Neutrophil (primary cell): Measurements from ENCODE around the gene PITPNB.

ENCODE experiments used
- H3K27ac ChIP-seq: fragments of 200-600 bp; sonication (generic); 2 replicates; pipeline ENCODE4 v1.5.1; 2016; ENCODE audit warnings: mild to moderate bottlenecking, moderate library complexity
- H3K27me3 ChIP-seq: fragments of 200-600 bp; sonication (generic); 2 replicates; pipeline ENCODE4 v1.6.0; 2016; ENCODE audit warnings: mild to moderate bottlenecking
- H3K36me3 ChIP-seq: fragments of 200-600 bp; sonication (generic); 2 replicates; pipeline ENCODE4 v1.5.1; 2017
- H3K4me1 ChIP-seq, 2 experiments: fragments of 200-600 bp in 1 of 2; sonication (generic) in 1 of 2; 1 replicate in 1 of 2; 2 replicates in 1 of 2; pipeline versions ENCODE4 v1.5.1 to v1.6.1; 2013 to 2016; ENCODE audit warnings: low read depth in 1 of 2, low read length in 1 of 2, mild to moderate bottlenecking in 1 of 2, moderate library complexity in 1 of 2; ENCODE audit not compliant: control insufficient read depth in 1 of 2, insufficient read depth in 1 of 2
- H3K4me3 ChIP-seq, 2 experiments: fragments of 200-600 bp in 1 of 2; sonication (generic) in 1 of 2; 1 replicate in 1 of 2; 2 replicates in 1 of 2; pipeline ENCODE4 v1.5.1; 2013 to 2016; ENCODE audit warnings: low read depth in 1 of 2, low read length in 1 of 2, mild to moderate bottlenecking in 1 of 2, moderate library complexity in 1 of 2
- H3K9me3 ChIP-seq: fragments of 200-600 bp; sonication (generic); 2 replicates; pipeline ENCODE4 v1.5.1; 2016
- TF ChIP-seq, protein P1 (sequence below): fragments of 200-600 bp; sonication (generic); IDR thresholded peaks from 2 replicates; pipeline ENCODE4 v1.5.1; 2016; ENCODE audit warnings: antibody characterized with exemption

Gene PITPNB

DNA sequence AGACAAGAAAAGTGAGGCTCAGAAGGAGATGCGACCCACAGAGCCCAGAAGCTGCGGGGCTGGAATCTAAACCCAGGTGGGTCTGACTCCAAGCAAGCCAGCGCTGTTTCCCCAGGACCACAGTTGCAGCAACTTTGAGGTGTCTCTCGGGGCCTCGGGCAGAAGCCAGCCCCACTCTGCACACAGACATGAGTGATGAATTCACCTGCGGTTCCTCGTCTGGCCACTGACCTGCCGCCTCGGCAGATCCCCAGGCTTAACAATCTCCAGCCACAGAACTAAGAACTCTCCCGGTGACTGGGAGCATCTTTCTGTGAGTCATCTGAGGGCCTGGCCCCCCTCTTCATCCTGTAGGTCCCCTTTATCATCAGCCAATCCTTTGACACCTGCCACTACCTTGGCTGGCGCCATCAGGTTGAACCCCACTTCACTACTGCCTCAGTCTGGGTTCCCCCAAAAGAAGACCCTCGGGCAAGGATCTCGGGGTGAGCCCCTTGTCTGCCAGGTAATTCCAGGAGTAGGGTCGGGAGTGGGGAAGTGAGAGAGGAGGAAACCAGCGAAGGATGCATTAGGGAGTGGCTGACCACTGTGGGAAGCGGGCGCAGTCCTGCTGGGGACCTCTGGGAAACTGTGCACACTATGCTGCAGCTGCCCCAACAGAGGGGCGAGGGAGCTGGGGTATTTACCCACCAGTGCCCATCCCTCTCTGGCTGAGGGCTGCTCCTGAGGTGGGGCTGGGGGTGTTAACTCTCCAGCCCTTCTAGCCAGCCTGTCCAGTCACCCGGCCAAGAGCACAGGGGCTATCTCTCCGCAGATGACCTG is 84.5 kb downstream of the PITPNB start:
- Histone ChIP-seq H3K27ac (no peak overlapping the region), H3K36me3 (no peaks in the 10 kb centered on the region), H3K4me3 (no peak overlapping the region), H3K27me3 (no peaks in the 10 kb centered on the region), H3K4me1 (no peaks in the 10 kb centered on the region), H3K9me3 (no peaks in the 10 kb centered on the region)
- TF ChIP-seq, protein P1, sequence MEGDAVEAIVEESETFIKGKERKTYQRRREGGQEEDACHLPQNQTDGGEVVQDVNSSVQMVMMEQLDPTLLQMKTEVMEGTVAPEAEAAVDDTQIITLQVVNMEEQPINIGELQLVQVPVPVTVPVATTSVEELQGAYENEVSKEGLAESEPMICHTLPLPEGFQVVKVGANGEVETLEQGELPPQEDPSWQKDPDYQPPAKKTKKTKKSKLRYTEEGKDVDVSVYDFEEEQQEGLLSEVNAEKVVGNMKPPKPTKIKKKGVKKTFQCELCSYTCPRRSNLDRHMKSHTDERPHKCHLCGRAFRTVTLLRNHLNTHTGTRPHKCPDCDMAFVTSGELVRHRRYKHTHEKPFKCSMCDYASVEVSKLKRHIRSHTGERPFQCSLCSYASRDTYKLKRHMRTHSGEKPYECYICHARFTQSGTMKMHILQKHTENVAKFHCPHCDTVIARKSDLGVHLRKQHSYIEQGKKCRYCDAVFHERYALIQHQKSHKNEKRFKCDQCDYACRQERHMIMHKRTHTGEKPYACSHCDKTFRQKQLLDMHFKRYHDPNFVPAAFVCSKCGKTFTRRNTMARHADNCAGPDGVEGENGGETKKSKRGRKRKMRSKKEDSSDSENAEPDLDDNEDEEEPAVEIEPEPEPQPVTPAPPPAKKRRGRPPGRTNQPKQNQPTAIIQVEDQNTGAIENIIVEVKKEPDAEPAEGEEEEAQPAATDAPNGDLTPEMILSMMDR = no peak

DNA sequence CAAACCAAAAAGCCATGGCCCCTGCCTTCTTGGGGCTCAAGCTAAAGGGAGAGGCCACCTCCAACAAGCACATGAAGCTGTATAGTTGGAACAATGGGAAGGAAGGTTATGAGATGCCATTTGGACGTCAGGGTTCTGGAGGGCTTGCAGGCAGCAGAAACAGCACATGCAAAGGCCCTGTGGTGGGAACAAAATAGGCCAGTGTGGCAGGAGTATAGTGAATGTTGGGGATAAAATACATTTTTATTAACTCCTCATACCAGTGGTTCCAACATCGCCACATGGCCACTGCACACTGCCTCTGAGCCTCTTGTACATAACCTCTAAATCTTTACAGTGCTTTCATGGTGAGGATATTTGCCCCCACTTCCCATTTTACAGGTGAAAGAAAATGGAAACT is 85.3 kb downstream of the PITPNB start:
- Histone ChIP-seq H3K4me3 (no peak overlapping the region), H3K9me3 (no peaks in the 10 kb centered on the region), H3K36me3 (no peaks in the 10 kb centered on the region), H3K27me3 (no peaks in the 10 kb centered on the region), H3K4me1 (no peaks in the 10 kb centered on the region), H3K27ac (no peak overlapping the region)
- TF ChIP-seq, protein P1 = no peak

DNA sequence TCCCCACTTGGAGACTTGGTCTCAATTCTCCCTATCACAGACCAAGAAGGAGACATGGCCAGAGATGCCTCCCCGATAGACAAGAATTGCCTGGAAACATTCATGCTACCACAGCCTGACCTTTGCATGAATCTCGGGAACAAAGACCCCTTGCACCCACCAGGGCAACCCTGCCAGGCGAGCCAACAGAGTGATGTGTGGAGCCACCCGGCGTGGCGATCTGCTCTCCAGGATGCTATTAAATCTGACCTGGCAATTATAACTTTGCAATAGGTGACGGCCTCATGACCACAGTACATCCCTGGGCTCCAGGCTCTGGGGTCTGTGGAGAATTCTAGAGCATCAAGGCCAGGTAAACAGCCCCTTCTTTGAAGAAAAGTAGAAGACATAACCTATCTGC is 86.5 kb downstream of the PITPNB start:
- no peaks in the 10 kb centered on the region for H3K9me3 ChIP-seq
- TF ChIP-seq, protein P1 = no peak

DNA sequence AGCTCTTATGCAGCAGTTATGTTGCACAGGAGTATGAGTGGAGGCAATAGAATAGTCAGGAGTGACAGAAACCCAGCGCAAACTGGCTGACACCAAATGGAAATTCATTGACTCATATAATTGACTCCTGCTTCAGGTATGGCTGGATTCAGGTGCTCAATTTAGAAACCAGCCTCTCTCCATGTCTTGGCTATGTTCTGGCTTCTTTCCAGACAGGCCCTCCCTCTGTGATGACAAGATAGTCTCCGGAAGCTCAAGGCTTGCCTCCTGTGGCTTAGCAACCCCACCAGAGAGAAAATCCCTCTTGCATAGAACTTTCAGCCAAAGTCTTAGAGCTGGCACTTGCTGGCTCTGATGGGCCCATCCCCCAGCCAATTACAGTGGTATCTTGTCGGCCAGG is 89.4 kb downstream of the PITPNB start:
- Histone ChIP-seq H3K4me1 (no peaks in the 10 kb centered on the region), H3K27ac (no peak overlapping the region), H3K36me3 (no peaks in the 10 kb centered on the region), H3K27me3 (no peaks in the 10 kb centered on the region), H3K9me3 (no peaks in the 10 kb centered on the region), H3K4me3 (no peak overlapping the region)
- TF ChIP-seq, protein P1 = no peak

More for the DNA sequence above, 86.5 kb downstream of the PITPNB start:
- H3K36me3 ChIP-seq = no peaks in the 10 kb centered on the region
- no peaks in the 10 kb centered on the region for H3K4me1 ChIP-seq
- no peaks in the 10 kb centered on the region for H3K27me3 ChIP-seq
- H3K27ac ChIP-seq = no peak overlapping the region
- no peak overlapping the region for H3K4me3 ChIP-seq

DNA sequence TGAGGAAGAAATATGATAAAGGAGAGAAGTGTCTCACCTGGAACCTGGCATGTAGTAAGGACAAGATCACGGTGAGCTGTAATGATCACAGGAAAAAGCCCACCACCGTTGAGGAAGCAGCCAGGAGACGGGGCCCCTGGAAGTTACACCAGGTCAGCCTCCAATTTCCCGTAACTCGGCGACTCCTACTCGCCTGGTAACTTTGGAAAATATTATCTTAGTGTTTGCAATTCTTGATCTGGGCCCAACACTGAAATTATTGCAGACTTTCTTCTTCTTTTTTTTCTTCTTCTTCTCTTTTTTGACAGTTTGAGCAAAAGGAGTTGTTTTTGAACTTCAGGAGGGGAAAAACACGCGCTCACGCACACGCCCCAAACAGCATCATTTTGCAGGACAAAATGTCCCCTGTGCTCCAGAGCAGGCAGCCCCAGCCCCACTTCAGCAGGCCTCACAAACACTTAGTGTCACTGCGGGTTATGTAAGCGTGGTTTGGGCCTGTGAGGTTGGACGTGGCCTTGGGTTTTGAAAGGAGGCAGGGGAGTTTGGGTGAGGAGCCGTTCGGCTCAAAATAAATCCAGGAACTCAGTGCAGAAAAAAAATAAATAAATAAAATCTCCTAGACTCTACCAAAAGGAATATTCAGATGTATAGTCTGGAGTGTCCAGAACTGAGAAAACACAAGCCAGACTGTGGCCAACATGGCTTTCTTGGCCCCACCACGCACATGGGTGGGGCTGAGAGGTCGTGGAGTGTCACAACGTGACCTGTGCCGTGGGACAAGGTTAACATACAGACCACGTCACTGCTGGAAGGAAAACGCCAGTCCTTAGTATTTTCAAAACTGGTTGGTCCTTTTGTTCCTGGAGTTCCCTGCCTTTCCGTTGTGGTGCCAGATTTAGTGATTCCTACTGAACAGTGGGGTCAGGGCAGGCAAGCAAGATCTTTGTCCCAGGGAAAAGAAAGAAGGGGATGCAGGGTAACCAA is 91.2 kb downstream of the PITPNB start:
- Histone ChIP-seq H3K36me3 (no peaks in the 10 kb centered on the region), H3K4me1 (no peaks in the 10 kb centered on the region), H3K27ac (no peak overlapping the region), H3K4me3 (no peak overlapping the region), H3K27me3 (no peaks in the 10 kb centered on the region), H3K9me3 (no peaks in the 10 kb centered on the region)
- TF ChIP-seq, protein P1 = no peak
